ENCODE results near the gene LCN2.

Gene LCN2

DNA sequence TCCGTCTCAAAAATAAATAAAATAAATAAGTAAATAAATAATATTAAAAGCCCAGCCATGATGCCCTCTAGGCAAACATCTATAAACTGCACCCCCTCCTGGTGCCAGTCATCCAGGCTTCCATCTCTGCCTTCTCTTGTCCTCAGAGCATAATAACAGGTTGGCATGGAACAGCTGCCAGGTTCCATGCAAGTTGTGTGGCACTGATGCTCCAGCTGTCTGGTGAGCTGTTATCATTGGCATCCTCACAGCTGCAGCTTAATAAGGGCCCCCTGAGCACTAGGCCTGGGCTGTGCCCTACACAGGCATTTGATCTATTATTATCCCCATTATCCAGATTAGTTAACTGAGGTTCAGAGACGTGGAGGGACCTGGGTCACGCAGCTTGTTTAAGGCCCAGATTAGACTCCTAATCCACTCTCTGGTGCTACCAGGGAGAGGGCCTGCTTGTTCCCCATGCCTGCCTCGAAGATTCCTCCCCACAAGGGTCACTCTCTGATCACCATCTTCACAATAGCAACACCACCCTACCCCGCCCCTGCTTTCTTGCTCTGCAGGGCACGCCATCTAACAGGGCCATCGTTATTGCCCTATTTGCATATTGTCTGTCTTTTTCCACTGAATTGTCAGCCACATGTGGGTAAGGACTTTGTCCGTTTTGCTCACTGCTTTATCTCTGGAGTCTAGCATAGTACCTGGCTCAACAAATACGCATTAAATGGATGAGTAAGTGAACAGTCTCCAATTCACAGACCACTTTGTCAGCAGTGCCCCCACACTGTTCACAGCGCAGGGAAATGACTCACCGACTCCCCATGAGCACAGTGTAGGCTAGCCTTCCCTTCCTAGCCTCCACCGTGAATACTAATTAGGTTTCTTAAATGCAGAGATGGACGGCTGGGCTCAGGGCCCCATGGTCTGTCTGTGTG is 52.5 kb downstream of the LCN2 start:
- no peak for DNase-seq (ENCODE audit: low read depth)

DNA sequence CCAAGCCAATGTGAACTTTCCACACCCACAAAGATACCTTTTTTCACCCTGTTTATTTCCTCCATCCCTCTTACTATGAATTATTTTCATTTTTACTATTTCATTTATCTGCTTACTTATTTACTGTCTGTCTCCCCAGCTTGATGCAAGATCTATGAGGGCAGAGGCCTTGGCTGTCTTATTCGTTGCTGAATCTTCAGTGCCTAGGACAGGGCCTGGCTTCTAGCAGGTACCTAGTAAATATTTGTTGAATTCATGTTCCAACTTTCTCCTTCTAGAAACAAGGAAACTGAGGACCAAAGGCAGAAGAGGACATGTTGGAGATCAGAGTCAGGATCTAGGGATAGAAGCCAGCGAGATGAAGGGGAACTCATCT is 53.4 kb downstream of the LCN2 start:
- DNase-seq (ENCODE audit: low read depth), result no peak
